ENCODE data around the gene PNKD. TPM values are rescaled to one million over a fixed set of nuclear protein-coding genes. Genes with fewer than 3 reads are reported as not detected.

Gene PNKD
- polyA plus RNA-seq, 2 of the 4 experiments (the other 2 are of a cell fraction): 46.2 to 51.7 TPM

- WGBS (ENCODE audit: missing lambda C conversion rate): 72% methylated on average over 6 of the region's 6 CpGs
Measured at GRCh38 chr2:218307415-218308090, 37.2 kb downstream of the PNKD start.

More at GRCh38 chr2:218307415-218308090, 37.2 kb downstream of the PNKD start:
- DNase-seq (ENCODE audit: low read depth in 1 of 2, low spot score in 1 of 2) (no peak), ATAC-seq (no peak), FAIRE-seq (no peak)
- TF ChIP-seq ZSCAN20 (CRISPR knock-in tag; IDR thresholded peaks at IDR 0.05): no peak
- TF ChIP-seq ZFP36 (IDR thresholded peaks at IDR 0.05; ENCODE audit: borderline replicate concordance, partially characterized antibody): no peak
- no peak for TF ChIP-seq NR3C1 (IDR thresholded peaks at IDR 0.05)
- TF ChIP-seq, protein P1, sequence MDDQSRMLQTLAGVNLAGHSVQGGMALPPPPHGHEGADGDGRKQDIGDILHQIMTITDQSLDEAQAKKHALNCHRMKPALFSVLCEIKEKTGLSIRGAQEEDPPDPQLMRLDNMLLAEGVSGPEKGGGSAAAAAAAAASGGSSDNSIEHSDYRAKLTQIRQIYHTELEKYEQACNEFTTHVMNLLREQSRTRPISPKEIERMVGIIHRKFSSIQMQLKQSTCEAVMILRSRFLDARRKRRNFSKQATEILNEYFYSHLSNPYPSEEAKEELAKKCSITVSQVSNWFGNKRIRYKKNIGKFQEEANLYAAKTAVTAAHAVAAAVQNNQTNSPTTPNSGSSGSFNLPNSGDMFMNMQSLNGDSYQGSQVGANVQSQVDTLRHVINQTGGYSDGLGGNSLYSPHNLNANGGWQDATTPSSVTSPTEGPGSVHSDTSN (IDR thresholded peaks at IDR 0.05): no peak
- no peak for TF ChIP-seq NPAS2 (CRISPR knock-in tag; IDR thresholded peaks at IDR 0.05; ENCODE audit: borderline replicate concordance)
- TF ChIP-seq CHD4 (IDR thresholded peaks at IDR 0.05; ENCODE audit: borderline replicate concordance): no peak
- TF ChIP-seq, protein P2, sequence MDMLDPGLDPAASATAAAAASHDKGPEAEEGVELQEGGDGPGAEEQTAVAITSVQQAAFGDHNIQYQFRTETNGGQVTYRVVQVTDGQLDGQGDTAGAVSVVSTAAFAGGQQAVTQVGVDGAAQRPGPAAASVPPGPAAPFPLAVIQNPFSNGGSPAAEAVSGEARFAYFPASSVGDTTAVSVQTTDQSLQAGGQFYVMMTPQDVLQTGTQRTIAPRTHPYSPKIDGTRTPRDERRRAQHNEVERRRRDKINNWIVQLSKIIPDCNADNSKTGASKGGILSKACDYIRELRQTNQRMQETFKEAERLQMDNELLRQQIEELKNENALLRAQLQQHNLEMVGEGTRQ (IDR thresholded peaks at IDR 0.05): no peak
- TF ChIP-seq RFX5 (IDR thresholded peaks at IDR 0.05): no peak
- no peak for TF ChIP-seq ZC3H11A (IDR thresholded peaks at IDR 0.05)
- TF ChIP-seq MYC (IDR thresholded peaks at IDR 0.05; ENCODE audit: borderline replicate concordance, low read length): no peak
- TF ChIP-seq ZNF302 (CRISPR knock-in tag; IDR thresholded peaks at IDR 0.05): no peak
- no peak for TF ChIP-seq FOXS1 (CRISPR knock-in tag; IDR thresholded peaks at IDR 0.05)
- TF ChIP-seq CTCF (IDR thresholded peaks at IDR 0.05): no peak
- TF ChIP-seq, protein P3, sequence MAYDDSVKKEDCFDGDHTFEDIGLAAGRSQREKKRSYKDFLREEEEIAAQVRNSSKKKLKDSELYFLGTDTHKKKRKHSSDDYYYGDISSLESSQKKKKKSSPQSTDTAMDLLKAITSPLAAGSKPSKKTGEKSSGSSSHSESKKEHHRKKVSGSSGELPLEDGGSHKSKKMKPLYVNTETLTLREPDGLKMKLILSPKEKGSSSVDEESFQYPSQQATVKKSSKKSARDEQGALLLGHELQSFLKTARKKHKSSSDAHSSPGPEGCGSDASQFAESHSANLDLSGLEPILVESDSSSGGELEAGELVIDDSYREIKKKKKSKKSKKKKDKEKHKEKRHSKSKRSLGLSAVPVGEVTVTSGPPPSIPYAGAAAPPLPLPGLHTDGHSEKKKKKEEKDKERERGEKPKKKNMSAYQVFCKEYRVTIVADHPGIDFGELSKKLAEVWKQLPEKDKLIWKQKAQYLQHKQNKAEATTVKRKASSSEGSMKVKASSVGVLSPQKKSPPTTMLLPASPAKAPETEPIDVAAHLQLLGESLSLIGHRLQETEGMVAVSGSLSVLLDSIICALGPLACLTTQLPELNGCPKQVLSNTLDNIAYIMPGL (CRISPR knock-in tag; IDR thresholded peaks at IDR 0.05; ENCODE audit: borderline replicate concordance): no peak
- no peak for TF ChIP-seq ELK1 (IDR thresholded peaks at IDR 0.05; ENCODE audit: low read depth, low read length)
- TF ChIP-seq EP300 (IDR thresholded peaks at IDR 0.05): no peak
- TF ChIP-seq SMC3 (IDR thresholded peaks at IDR 0.05): no peak
- TF ChIP-seq TP53 (CRISPR knock-in tag; IDR thresholded peaks at IDR 0.05): no peak
- Histone ChIP-seq H3K9me3 (no peaks in the 10 kb centered on the region), H3K27ac (no peak overlapping the region), H3K4me2 (no peak overlapping the region), H3K4me3 (no peak overlapping the region), H3K4me1 (peaks cover 9% of the 10 kb centered on the region; the same call in 2 of the 3 replicates)
- ChIA-PET CTCF (interaction anchor here (0.9 to 3.0 kb wide), 8 partner anchors 15 to 89 kb away, joined by 3 to 19 read pairs (median 4); partner anchors contain the start of genes CATIP and TMBIM1), POLR2A (interaction anchor here (0.5 kb wide), 1 partner anchor 81 kb away, joined by 3 read pairs; no protein-coding TSS in a partner anchor)
